Endometrial microvascular endothelial cells (primary cell): ENCODE data around the gene IL1RAPL1. TPM values are rescaled to one million over a fixed set of nuclear protein-coding genes. Genes with fewer than 3 reads are reported as not detected.

Experiments used
- in situ Hi-C: cut with HindIII; loops from 2 replicates; pipeline ENCODE4 v1.10.0; 2017; ENCODE audit warnings: low sequenced_read_pairs, low pct_unique_long_range_greater_than_20kb; ENCODE audit errors: inconsistent ontology term
- total RNA-seq: library from RNA; depleted of rRNA; stranded (reverse); fragments of >200 nt; gene quantifications from one replicate; pipeline ENCODE4 v1.2.3, GENCODE V29; 2015; ENCODE audit errors: inconsistent ontology term

IL1RAPL1 gene
- 0.28 TPM for total RNA-seq

DNA sequence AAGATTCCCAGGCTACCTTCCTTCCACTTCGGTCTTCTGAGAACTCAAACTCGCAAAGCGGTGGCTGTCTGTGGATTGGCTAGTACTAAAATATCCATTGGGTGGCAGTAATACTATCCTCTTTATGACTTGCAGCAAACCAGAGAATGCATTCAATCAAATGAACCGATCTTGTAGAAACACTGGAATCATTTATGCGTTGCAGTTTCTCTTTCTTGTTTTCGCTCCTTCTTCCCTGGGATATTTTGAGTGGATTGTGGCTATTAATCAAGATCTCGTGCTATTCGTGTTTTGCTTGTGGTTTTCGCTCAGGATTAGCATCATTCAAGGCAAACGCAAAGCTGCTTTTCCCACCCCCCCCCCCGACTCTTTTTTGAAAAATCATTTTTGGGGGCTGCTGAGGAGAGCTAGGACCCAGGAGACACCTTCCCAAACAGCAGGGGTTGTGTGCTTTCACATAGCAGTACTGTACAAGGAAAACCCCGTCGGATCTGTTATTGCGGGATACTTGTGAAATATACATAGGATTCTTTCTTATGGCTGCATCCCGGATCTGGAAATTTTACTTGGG lies at the start of gene IL1RAPL1:
TSS of gene IL1RAPL1 (plus strand) at position 466 of the 571 bp plus-strand sequence.
- in situ Hi-C loops, result no loop called here

DNA sequence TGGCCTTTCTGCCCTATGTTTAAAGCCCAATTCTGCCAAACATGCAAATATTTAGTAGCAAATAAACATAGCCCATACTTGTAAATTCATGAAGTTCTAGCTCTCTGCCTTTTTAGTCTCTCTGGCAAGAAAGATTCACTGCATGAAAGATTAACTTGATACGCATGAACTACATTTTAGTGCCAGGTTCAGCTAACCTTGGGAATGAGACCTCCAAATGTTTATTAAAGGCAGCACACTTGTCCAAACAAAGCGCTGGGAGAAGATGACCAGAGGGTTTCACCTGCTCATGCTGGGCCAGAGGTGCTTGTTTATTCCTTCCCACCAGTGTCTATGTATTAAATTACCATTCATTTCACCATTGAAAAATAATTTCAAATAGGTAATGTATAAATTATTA lies 44.5 kb upstream of the IL1RAPL1 start:
- in situ Hi-C loops, result no loop called here

DNA sequence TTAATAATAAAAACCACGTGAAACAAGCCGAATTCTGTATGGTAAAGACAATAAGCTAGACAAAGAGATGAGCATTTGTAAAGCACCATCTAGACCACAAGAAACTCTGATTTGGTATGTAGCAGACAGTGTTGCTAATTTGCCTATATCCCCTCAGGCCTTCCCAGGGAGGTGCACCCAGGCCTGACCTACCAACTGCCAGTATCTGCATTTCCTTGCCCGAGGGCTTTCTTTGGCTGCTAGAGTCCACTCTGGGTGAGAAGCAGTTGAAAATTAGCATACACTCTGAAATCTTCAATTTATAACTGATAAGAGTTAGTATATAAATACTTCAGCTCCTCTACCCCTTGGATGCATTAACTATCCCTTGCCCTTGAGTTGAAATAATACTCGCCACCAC lies 37.4 kb upstream of the IL1RAPL1 start:
- in situ Hi-C loops, result no loop called here

DNA sequence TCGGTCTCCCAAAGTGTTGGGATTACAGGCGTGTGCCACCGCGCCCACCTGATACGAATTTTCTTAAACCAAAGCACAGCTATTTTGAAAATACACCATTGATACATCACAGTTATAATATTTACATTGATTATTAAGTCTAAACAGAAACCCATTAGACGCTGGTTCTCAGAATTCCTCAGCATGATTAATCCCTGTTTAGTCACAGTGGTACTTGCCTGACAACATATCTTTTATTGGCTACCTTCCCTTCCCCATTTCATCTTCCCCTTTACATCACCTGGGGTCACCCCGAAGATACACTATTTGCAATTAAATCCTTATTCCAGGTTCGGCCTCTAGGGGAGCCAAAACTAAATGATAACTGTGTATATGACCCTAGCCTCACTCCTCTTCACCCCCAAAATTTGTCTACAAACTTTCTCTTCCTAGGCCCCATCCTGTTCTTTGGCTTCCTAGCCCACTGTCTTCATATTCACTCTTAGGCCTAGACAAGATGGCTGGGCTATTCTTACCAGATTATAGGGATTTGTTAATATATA lies 36.8 kb upstream of the IL1RAPL1 start:
- in situ Hi-C loops, result no loop called here

DNA sequence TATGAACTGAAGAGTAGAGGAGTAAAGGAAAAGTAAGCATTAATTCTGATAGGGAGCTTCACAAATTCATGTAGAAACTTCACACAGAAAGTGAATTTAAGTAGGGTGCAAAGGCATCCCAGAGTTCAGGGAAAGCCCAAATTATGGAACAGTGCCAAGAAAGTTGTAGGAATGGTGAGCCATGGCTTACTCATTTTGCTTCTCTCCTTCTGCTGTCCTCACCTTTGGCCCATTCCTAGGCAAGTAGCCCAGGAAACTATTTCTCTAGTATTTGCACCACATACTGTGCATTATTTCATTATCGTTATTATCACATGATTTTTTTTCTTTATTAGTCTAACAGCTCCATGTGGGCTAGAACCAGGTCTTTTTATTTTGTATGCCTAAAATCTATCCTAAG lies 34.9 kb upstream of the IL1RAPL1 start:
- in situ Hi-C loops, result no loop called here

DNA sequence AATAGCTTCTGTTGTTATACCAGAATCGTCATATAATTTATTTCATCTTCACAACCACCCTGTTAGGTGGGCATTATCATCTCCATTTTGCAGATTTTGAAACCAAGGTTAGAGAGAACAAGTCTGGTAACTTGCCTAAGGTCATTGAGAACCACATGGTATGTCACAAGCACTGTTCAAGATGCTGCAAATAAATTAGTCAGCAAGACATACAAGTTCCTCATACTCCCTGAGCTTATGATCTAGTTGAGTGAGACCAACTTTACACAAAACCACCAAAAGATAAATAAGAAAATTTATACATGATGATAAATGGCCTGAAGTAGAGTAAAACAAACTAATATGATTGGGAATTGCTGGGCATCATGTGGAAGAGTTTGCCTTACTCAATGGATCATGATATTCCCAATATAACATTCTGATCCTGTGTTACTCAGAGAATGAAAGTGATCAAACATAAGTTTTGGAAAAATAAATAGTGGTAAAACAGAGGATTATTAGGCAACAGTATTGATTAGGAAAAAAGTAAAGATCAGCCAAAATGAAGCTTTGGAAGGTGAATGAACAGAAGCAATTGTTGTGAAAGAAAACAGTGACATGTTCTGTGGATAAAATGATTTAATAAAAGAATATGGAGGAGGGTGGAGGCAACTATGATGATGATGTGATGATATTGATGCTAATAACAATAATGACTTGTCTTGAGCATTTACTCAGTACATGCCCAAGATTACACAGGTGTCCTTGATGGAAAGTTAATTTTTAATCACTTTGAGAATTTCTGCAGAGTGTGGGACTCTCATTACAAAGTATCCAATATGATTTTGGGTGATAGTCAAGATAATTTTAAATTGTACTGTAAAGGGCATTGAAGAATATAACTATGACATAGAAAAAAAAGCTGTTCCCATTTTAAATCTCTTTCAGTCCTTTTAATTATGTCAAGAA lies 34.1 kb upstream of the IL1RAPL1 start:
- in situ Hi-C loops, result no loop called here

DNA sequence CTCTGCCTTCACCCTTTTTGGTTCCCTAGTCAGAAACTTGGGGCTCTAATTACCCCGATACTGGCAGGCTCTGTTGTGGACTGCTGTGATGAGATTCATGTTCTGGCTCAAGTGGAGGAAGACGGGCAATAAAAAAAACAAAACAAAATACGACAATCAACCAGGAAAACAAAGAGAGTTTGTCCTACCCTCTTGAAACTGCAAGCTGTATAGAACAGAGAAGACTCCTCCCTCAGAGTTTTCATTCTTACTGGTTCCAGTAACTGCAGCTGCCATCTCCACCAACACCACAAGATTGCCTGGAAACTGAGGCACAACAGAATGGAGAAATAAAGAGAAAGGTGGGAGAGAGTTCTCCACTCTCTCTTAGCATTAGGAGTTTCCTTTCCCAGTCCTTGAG lies 11.1 kb upstream of the IL1RAPL1 start:
- in situ Hi-C loops, result no loop called here

DNA sequence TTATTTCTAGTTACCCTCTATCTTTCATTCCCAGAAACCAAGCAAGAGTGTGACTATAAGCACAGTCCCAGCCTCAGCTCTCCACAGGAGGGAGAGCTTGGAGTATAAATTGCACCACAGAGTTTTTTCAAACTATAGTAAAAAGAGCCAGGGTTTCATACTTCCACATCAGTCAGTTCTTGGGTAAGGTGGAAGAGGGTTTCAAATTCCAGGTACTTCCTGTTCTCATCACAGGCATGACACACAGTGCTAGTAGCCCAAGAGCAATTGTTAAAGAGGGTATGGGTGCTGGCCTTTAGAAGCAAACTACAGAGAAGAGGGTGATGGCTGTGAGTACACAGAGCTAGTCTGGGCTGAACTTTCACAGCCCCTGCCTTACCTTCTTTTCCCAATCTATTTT lies 5.7 kb upstream of the IL1RAPL1 start:
- in situ Hi-C loops, result no loop called here

DNA sequence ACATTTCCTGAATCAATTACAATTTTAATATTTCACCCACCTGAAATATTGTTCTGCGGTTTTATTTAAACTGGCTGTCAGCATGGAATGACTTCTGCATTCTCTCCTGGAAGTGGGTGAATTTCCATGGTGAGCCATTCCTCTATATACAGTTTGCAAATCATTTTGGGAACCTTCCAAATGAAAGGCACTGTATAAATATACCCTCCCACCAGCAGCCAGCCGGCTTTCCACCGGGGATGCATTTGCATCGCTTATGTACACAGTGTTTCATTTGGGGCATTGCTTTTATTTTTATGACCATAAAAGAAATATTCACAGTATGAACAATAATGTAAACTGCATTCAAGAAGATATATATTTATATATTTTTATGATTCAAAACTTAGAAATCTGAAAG lies 4.7 kb upstream of the IL1RAPL1 start:
- in situ Hi-C loops, result no loop called here

DNA sequence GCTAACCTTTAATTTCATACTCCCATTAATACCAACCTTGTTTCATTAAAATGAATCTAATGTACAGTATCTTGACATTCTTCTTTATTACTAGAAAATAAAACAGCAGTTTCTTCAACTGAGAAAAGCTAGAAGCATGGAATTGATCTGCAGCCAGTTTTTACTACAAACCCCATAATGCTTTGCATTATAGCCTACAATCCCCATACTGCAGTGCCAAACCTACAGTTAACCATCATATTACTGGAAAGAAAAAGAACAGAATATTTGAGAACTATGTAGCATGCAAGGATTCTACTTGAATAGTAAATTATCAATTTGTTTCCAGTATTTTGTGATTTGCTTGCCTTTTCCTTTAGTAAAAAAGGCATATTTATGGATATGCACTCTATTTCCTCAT lies 3.2 kb upstream of the IL1RAPL1 start:
- in situ Hi-C loops, result no loop called here

DNA sequence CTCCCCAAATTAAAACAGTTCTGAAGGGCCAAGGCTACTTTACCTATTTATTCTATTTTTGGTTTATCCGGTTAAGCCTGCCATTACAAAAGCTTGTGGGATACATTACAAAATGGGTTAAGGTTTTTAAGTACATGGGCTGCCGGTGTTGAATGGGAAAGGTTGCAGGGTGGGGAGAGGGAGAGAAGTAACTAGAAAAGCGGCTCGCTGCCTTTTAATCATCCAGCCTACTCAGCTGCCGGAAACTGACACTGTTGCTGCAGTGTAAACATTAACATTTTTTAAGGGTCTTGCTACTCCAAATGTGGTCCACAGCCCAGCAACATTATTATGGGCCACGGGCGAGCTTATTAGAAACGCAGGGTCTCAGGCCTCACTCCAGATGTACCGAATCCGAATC lies 1.5 kb upstream of the IL1RAPL1 start:
- in situ Hi-C loops, result no loop called here

DNA sequence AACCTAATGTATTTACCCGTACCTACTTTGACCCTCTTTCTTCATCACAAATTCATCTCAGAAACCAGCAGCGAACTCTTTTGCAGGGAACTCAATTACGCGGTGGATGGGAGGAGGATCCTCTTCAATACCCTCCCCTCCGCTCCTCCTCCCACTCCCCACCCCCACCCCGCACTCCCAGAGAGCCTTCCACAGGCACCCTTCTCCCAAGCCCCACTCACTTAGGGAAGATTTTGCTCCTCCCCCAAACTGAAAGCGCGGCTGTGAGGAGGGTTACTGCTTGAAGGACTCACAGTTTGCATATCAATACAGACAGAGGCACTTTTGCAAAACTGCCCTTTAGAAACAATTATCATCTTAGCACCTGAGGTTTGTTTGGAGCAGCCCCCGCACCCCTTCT lies 960 bp upstream of the IL1RAPL1 start:
- in situ Hi-C loops, result no loop called here

DNA sequence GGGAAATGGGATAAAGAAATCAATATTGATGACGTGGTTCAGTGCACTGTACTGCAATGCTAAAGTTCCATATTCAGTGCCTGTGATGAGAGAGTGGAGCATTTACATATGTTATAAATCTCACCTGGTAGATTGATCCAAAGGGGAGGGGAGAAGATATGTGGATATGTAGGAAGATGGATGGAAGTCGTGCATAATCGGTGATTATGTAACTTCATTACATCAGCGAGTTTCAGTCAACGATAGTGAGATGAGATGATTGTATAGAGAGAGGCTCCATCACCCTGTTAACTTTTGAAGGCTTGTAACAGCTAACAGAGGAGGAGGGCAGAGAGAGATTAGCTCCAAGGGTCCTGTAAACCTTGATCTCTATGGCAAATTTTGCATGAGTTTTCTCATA lies 1.8 kb downstream of the IL1RAPL1 start:
- in situ Hi-C loops, result no loop called here

DNA sequence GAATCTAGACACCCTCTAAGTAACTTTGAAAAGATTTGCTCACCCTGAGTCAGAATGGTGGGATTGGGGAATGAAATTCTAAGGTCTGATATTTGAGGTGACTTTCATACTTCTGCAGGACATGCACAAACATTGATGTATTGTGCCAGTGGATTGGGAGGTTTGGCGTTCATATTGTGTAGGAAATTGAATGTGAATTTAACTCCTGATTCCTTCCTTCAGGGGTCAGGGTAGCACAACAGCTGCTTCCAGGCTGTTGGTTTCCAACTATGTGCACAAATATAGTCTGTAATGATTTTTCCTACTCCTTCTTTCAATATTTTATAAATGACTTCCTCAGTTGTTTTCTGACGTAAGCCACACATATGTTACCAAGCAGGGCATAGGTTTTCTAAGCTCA lies 3.1 kb downstream of the IL1RAPL1 start:
- in situ Hi-C loops, result no loop called here

DNA sequence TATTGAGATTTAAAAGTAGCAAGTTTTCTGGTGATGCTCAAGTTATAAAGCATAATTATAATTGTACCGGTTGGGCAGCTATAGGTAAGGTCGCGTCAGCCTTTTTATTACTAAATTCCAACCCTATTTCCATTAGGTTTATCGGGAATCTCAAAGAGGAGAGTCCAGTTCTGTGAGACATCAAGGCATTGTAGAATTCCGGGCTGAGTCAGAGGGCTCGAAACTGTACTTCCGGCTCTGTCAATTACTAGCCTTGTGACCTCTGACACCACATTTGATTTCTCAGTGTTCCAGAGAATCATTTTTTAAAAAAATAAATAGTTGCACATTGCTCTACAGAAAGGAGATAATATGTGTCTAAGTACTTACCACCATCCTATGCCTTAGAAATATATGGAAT lies 4.3 kb downstream of the IL1RAPL1 start:
- in situ Hi-C loops, result no loop called here

DNA sequence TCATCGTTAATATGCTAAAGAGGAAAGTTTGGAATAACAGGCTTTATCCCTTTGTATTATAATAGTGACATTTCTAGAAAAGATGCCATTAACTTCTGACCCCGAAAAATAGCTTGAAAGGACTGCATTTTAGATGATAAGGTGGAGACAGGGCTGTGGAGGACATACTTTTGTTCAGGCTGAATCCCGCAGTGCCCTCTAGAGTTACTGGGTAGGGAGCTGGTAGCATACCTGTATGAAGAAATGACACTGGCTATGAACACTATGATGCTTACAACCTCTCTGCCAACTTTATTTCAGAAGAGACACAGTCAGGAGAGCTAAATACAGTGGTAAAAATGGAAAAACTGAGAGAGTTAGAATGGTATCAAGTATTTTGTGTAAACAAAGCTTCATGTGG lies 8.1 kb downstream of the IL1RAPL1 start:
- in situ Hi-C loops, result no loop called here

DNA sequence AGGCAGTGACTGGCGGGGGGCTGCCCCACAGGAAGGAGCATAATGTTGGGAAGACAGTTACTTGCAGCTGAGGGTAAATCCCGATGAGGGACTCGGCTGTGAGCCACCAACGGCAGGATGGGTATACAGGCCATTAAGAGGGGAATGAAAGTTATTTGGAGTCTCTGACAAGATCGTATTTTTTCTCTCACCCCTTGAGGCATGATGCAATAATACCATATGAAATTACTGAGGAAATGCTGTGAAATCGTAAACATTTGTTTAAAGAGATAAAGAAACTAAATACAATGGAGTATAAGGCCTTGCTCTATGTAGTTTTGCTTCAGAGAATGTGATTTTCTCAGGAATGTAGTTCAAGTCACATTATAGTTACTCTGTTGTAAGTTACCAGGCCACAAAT lies 12.7 kb downstream of the IL1RAPL1 start:
- in situ Hi-C loops, result no loop called here

DNA sequence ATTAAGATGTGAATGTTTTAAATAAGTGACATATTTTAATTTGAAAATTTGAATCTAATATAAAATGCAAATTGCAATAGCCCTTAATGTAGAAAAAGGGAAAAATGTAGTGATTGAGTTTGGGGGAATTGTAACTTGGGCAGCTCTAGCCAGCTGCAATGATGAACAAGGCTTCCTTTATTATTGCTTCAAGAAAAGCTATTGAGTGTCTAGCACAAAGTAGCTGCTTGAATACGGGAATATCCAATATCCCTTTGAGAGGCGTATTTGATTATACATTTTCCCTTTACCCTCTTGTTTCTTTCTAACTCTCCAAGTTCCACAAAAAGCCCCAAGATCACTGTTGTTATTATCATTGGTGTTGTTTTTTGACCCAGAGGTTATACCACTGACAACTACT lies 21.8 kb downstream of the IL1RAPL1 start:
- in situ Hi-C loops, result no loop called here

DNA sequence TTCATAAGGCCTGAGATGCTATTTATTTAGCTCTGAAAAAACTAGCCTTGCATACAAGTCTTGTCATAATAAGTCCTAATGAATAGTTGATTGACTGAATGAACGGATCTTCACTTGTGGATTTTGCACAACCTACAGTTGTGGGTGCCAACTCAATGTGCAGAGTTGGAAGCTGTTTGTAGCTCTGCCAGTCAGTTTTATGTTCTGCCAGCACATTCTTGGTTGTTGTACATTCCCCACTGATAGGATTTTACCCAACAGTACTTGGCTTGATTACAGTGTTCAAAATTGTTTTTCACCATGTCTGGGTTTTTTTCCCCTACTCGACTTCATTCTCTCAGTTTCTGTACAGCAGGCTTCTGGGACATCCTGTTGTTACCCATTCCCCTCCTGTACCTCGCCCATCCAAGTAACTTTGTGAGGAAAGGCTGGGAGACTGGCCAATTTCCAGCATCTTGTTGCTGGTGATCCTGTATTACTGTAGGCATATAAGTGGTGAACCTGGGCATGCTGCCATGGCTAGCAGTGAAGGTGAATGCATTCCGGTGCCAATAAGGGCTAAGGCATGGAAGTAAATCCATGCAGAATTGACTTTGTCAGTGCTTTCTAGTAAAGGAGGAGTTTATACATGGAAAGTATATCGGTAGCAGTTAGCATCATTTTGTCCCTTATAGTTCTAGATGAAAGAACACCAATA lies 22.8 kb downstream of the IL1RAPL1 start:
- in situ Hi-C loops, result no loop called here

DNA sequence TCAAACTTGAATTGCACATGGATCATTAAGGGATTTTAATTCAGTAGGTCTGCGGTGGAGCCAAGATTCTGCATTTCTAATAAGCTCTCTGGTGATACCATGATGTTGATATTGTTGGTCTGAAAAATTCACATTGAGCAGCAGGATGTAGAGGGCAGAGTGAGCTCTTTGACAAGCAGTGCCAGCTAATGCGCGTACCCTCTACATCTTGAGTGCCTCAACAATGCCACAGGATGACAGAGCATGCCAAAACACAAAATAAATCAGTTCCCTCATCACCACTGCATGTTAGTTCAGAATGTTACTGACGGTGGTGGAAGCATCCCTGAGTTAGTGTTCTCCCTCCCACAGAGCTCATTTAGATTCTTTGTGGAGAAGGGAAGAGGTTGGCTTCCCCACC lies 23.5 kb downstream of the IL1RAPL1 start:
- in situ Hi-C loops, result no loop called here
